ENCODE measurements around the gene SERPINB2.

SERPINB2 gene

DNA sequence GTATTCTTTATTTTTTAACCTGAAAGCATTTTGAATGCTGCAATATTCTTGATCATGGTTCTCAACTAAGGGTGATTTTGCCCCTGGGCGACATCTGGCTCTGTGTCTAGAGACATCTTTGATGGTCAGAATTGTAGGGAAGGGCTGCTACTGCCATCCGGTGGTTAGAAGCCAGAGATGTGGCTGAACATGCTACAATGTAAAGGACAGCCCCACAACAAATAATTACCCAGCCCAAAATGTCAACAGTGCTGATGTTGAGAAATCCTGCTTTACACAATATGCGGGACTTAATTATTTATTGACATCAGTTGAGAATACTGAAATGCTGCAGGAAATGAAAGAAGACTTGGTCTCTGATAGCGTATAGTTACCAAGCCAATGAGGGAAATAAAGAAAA, 37.5 kb upstream of the SERPINB2 start:
- WGBS: 11% methylated on average over 1 of the region's 4 CpGs
- no peak overlapping the region for H4K8ac ChIP-seq (ENCODE audit: low read length)
- no peak overlapping the region for H2BK5ac ChIP-seq (ENCODE audit: low read depth, low read length, poor library complexity, severe bottlenecking)
- H2BK15ac ChIP-seq (ENCODE audit: low read depth, poor library complexity, severe bottlenecking): no peak overlapping the region
- H3K4me1 ChIP-seq (ENCODE audit: control insufficient read depth, insufficient read depth, low read depth, low read length): no peaks in the 10 kb centered on the region
- no peak overlapping the region for H3K27ac ChIP-seq (ENCODE audit: low read length, poor library complexity, severe bottlenecking)
- H3K36me3 ChIP-seq (ENCODE audit: control insufficient read depth in 1 of 2, insufficient read depth in 2 of 2, low read depth in 1 of 2, low read length in 2 of 2): no peaks in the 10 kb centered on the region
- no peak overlapping the region for H2BK120ac ChIP-seq (ENCODE audit: low read depth, low read length)
- DNase-seq: peak; percentile 55
- no peak overlapping the region for H3K4ac ChIP-seq (ENCODE audit: low read depth in 1 of 2, low read length in 2 of 2)
- H3K4me3 ChIP-seq (ENCODE audit: insufficient read depth in 1 of 2, low read depth in 1 of 2, low read length in 2 of 2): no peak overlapping the region
- no peak overlapping the region for H2AK5ac ChIP-seq (ENCODE audit: low read length, severe bottlenecking)
- H3K18ac ChIP-seq (ENCODE audit: low read depth in 1 of 2, low read length in 2 of 2): no peak overlapping the region
- H3K9me3 ChIP-seq (ENCODE audit: control insufficient read depth, low read length): no peaks in the 10 kb centered on the region
- no peaks in the 10 kb centered on the region for H3K79me1 ChIP-seq (replicated peaks; ENCODE audit: low read length, poor library complexity, severe bottlenecking)
- H3K4me2 ChIP-seq (ENCODE audit: low read length, poor library complexity, severe bottlenecking): no peak overlapping the region
- H2BK12ac ChIP-seq (ENCODE audit: low read length in 2 of 2): no peak overlapping the region
- no peak overlapping the region for H3K14ac ChIP-seq (ENCODE audit: low read length in 2 of 2)
- H3K27me3 ChIP-seq (ENCODE audit: control insufficient read depth in 1 of 2, insufficient read depth in 1 of 2, low read length in 2 of 2): peaks cover 0 to 4% of the 10 kb centered on the region in 2 experiments
- no peak overlapping the region for H4K91ac ChIP-seq (ENCODE audit: low read length)
- no peak overlapping the region for H2AFZ ChIP-seq (ENCODE audit: low read depth, low read length)
- no peak overlapping the region for H3K9ac ChIP-seq (ENCODE audit: low read length)
- H3K23ac ChIP-seq (ENCODE audit: low read length in 2 of 2): no peak overlapping the region

DNA sequence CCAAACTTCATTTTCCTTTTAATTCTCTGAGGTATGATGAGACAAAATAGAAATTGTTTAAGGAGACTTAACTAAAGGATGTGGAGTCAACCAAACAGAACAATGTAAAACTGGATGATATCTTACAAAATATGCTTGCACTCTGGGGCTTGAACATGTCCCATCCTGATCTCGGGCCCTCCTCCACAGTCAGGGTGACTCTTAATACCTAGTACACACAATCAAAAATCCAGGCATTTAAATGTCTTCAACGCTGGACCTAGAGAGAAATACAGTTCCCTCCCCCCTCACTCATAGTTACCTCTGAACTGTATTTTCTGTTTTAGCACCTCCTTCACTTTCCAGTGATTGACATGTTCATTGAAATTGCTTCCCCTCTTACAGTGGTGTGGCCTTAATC, 36.9 kb upstream of the SERPINB2 start:
- H2BK15ac ChIP-seq (ENCODE audit: low read depth, poor library complexity, severe bottlenecking): no peak overlapping the region
- WGBS: 84% methylated on average over 2 of the region's 2 CpGs
- H3K18ac ChIP-seq (ENCODE audit: low read depth in 1 of 2, low read length in 2 of 2): no peak overlapping the region

DNA sequence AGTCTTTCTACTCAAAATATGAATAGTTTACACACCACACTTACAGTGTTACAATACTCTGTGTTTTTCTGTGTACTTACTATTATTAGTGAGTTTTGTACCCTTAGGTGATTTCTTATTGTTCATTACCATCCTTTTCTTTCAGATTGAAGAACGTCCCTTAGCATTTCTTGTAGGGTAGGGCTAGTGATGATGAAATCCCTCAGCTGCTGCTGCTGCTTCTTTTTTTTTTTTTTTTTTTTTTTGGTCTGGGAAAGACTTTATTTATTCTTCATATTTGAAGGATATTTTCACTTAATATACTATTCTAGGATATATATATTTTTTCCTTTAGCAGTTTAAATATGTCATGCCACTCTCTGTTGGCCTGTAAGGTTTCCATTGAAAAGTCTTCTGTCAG, 29.0 kb upstream of the SERPINB2 start:
- Histone ChIP-seq H2AFZ (ENCODE audit: low read depth, low read length) (no peak overlapping the region), H4K91ac (ENCODE audit: low read length) (no peak overlapping the region), H3K18ac (ENCODE audit: low read depth in 1 of 2, low read length in 2 of 2) (no peak overlapping the region), H3K9ac (ENCODE audit: low read length) (no peak overlapping the region), H2BK5ac (ENCODE audit: low read depth, low read length, poor library complexity, severe bottlenecking) (no peak overlapping the region), H3K36me3 (ENCODE audit: control insufficient read depth in 1 of 2, insufficient read depth in 2 of 2, low read depth in 1 of 2, low read length in 2 of 2) (no peaks in the 10 kb centered on the region), H2BK120ac (ENCODE audit: low read depth, low read length) (no peak overlapping the region), H4K8ac (ENCODE audit: low read length) (no peak overlapping the region), H3K4me1 (ENCODE audit: control insufficient read depth, insufficient read depth, low read depth, low read length) (no peaks in the 10 kb centered on the region), H3K79me1 (replicated peaks; ENCODE audit: low read length, poor library complexity, severe bottlenecking) (no peaks in the 10 kb centered on the region), H3K9me3 (ENCODE audit: control insufficient read depth, low read length) (peaks cover 2% of the 10 kb centered on the region), H3K4me2 (ENCODE audit: low read length, poor library complexity, severe bottlenecking) (no peak overlapping the region), H2BK15ac (ENCODE audit: low read depth, poor library complexity, severe bottlenecking) (no peak overlapping the region), H3K27me3 (ENCODE audit: control insufficient read depth in 1 of 2, insufficient read depth in 1 of 2, low read length in 2 of 2) (no peaks in the 10 kb centered on the region), H3K4ac (ENCODE audit: low read depth in 1 of 2, low read length in 2 of 2) (no peak overlapping the region), H3K27ac (ENCODE audit: low read length, poor library complexity, severe bottlenecking) (no peak overlapping the region), H3K23ac (ENCODE audit: low read length in 2 of 2) (no peak overlapping the region), H3K14ac (ENCODE audit: low read length in 2 of 2) (no peak overlapping the region), H2BK12ac (ENCODE audit: low read length in 2 of 2) (no peak overlapping the region), H2AK5ac (ENCODE audit: low read length, severe bottlenecking) (no peak overlapping the region), H3K4me3 (ENCODE audit: insufficient read depth in 1 of 2, low read depth in 1 of 2, low read length in 2 of 2) (no peak overlapping the region)
- WGBS: no CpG with 5 or more reads among the region's 1 CpG
- no peak for DNase-seq

More for the DNA sequence above, 36.9 kb upstream of the SERPINB2 start:
- Histone ChIP-seq H3K9me3 (ENCODE audit: control insufficient read depth, low read length) (peaks cover 2% of the 10 kb centered on the region), H2AFZ (ENCODE audit: low read depth, low read length) (no peak overlapping the region), H3K14ac (ENCODE audit: low read length in 2 of 2) (no peak overlapping the region), H4K8ac (ENCODE audit: low read length) (no peak overlapping the region), H2BK5ac (ENCODE audit: low read depth, low read length, poor library complexity, severe bottlenecking) (no peak overlapping the region), H3K9ac (ENCODE audit: low read length) (no peak overlapping the region), H3K36me3 (ENCODE audit: control insufficient read depth in 1 of 2, insufficient read depth in 2 of 2, low read depth in 1 of 2, low read length in 2 of 2) (no peaks in the 10 kb centered on the region), H3K23ac (ENCODE audit: low read length in 2 of 2) (no peak overlapping the region), H2BK12ac (ENCODE audit: low read length in 2 of 2) (no peak overlapping the region), H3K4me1 (ENCODE audit: control insufficient read depth, insufficient read depth, low read depth, low read length) (no peaks in the 10 kb centered on the region), H3K79me1 (replicated peaks; ENCODE audit: low read length, poor library complexity, severe bottlenecking) (no peaks in the 10 kb centered on the region), H3K4me3 (ENCODE audit: insufficient read depth in 1 of 2, low read depth in 1 of 2, low read length in 2 of 2) (no peak overlapping the region), H3K27me3 (ENCODE audit: control insufficient read depth in 1 of 2, insufficient read depth in 1 of 2, low read length in 2 of 2) (peaks cover 0 to 2% of the 10 kb centered on the region in 2 experiments), H2AK5ac (ENCODE audit: low read length, severe bottlenecking) (no peak overlapping the region), H2BK120ac (ENCODE audit: low read depth, low read length) (no peak overlapping the region), H4K91ac (ENCODE audit: low read length) (no peak overlapping the region), H3K27ac (ENCODE audit: low read length, poor library complexity, severe bottlenecking) (no peak overlapping the region), H3K4me2 (ENCODE audit: low read length, poor library complexity, severe bottlenecking) (no peak overlapping the region), H3K4ac (ENCODE audit: low read depth in 1 of 2, low read length in 2 of 2) (no peak overlapping the region)
- DNase-seq: no peak

DNA sequence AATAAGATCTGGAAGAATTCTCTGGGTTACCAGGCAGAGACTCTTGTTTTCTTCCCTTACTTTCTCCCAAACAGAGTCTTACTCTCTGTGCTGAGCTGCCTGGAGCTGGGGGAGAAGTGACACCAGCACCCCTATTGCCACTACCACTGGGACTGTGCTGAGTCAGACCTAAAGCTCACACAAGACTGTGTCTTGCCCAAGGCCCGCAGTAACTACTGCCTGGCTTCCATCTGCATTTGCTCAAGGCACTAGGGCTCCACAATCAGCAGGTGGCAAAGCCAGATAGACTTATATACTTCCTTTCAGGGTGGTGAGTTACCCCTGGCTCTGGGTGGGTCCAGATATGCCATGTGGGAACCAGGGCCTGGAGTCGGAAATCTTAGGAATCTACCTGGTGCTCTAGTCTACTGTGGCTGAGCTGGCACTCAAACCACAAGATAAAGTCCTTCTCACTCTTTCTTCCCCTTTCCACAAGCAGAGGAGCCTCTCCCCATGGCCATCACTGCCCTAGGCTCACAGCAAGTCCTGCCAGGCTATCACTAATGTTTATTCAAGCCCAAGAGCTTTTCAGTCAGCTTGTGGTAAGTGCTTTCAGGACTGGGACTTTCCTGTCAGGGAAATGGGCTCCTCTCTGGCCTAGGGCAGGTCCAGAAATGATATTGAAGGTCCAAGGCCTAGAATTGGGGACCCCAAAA, 27.6 kb upstream of the SERPINB2 start:
- no peak overlapping the region for H3K18ac ChIP-seq (ENCODE audit: low read depth in 1 of 2, low read length in 2 of 2)
- H3K4me3 ChIP-seq (ENCODE audit: insufficient read depth in 1 of 2, low read depth in 1 of 2, low read length in 2 of 2): no peak overlapping the region
- no peaks in the 10 kb centered on the region for H3K4me1 ChIP-seq (ENCODE audit: control insufficient read depth, insufficient read depth, low read depth, low read length)
- no peaks in the 10 kb centered on the region for H3K36me3 ChIP-seq (ENCODE audit: control insufficient read depth in 1 of 2, insufficient read depth in 2 of 2, low read depth in 1 of 2, low read length in 2 of 2)
- no peak for DNase-seq
- no peak overlapping the region for H2AFZ ChIP-seq (ENCODE audit: low read depth, low read length)
- H3K27ac ChIP-seq (ENCODE audit: low read length, poor library complexity, severe bottlenecking): no peak overlapping the region
- no peaks in the 10 kb centered on the region for H3K79me1 ChIP-seq (replicated peaks; ENCODE audit: low read length, poor library complexity, severe bottlenecking)
- no peak overlapping the region for H3K4me2 ChIP-seq (ENCODE audit: low read length, poor library complexity, severe bottlenecking)
- no peak overlapping the region for H2AK5ac ChIP-seq (ENCODE audit: low read length, severe bottlenecking)
- no peak overlapping the region for H2BK15ac ChIP-seq (ENCODE audit: low read depth, poor library complexity, severe bottlenecking)
- no peak overlapping the region for H3K14ac ChIP-seq (ENCODE audit: low read length in 2 of 2)
- no peak overlapping the region for H2BK5ac ChIP-seq (ENCODE audit: low read depth, low read length, poor library complexity, severe bottlenecking)
- H3K27me3 ChIP-seq (ENCODE audit: control insufficient read depth in 1 of 2, insufficient read depth in 1 of 2, low read length in 2 of 2): no peaks in the 10 kb centered on the region
- H4K8ac ChIP-seq (ENCODE audit: low read length): no peak overlapping the region
- peaks cover 2% of the 10 kb centered on the region for H3K9me3 ChIP-seq (ENCODE audit: control insufficient read depth, low read length)
- H4K91ac ChIP-seq (ENCODE audit: low read length): no peak overlapping the region
- WGBS: 81% methylated on average over 2 of the region's 2 CpGs
- H3K4ac ChIP-seq (ENCODE audit: low read depth in 1 of 2, low read length in 2 of 2): no peak overlapping the region
- H3K23ac ChIP-seq (ENCODE audit: low read length in 2 of 2): no peak overlapping the region
- H2BK12ac ChIP-seq (ENCODE audit: low read length in 2 of 2): no peak overlapping the region
- H2BK120ac ChIP-seq (ENCODE audit: low read depth, low read length): no peak overlapping the region
- no peak overlapping the region for H3K9ac ChIP-seq (ENCODE audit: low read length)
